Measurements from ENCODE around the gene METTL24. TPM values are rescaled to one million over a fixed set of nuclear protein-coding genes. Genes with fewer than 3 reads are reported as not detected.
A peak's percentile ranks its signal among the peaks of the same experiment; 100 is the strongest.

Gene METTL24
- total RNA-seq, 1 experiment from 2014 or later, result not detected

DNA sequence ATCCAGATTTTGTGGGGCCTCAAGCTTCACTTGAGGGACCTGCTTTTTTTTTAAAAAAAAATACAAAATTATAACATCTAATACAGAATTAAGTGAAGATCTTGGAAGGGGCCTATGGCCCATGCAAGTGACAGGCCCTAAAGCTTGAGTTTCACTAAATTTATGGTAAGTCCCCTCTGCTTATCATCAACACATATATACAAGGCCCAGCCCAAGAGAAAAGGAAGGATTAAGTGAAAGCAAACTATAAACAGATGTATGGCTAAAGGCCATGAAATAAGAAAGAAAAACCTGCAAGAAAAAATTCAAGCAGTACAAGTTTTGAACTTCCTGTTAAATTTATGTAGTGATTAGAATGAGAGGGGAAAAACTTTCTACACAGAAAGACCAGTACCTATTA lies 91.2 kb downstream of the METTL24 start:
- intact Hi-C loops (cut with micrococcal nuclease), result no loop called here
- no peaks in the 10 kb centered on the region for H3K4me1 Mint-ChIP-seq (ENCODE audit: insufficient read depth, unreplicated experiment)
- H3K27ac Mint-ChIP-seq (ENCODE audit: low read depth, unreplicated experiment), result no peak overlapping the region
- CTCF ChIA-PET, result no interaction called here
- H3K36me3 Mint-ChIP-seq (ENCODE audit: insufficient read depth, unreplicated experiment), result no peaks in the 10 kb centered on the region
- H3K4me3 Mint-ChIP-seq (ENCODE audit: unreplicated experiment), result no peak overlapping the region
- no TSS peak for BruUV-seq (replicated peaks)
- no peaks in the 10 kb centered on the region for H3K9me3 Mint-ChIP-seq (ENCODE audit: unreplicated experiment)
- H3K27me3 Mint-ChIP-seq (ENCODE audit: insufficient read depth, unreplicated experiment), result peaks cover 1% of the 10 kb centered on the region
- TF ChIP-seq, protein P1, sequence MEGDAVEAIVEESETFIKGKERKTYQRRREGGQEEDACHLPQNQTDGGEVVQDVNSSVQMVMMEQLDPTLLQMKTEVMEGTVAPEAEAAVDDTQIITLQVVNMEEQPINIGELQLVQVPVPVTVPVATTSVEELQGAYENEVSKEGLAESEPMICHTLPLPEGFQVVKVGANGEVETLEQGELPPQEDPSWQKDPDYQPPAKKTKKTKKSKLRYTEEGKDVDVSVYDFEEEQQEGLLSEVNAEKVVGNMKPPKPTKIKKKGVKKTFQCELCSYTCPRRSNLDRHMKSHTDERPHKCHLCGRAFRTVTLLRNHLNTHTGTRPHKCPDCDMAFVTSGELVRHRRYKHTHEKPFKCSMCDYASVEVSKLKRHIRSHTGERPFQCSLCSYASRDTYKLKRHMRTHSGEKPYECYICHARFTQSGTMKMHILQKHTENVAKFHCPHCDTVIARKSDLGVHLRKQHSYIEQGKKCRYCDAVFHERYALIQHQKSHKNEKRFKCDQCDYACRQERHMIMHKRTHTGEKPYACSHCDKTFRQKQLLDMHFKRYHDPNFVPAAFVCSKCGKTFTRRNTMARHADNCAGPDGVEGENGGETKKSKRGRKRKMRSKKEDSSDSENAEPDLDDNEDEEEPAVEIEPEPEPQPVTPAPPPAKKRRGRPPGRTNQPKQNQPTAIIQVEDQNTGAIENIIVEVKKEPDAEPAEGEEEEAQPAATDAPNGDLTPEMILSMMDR (IDR thresholded peaks at IDR 0.05; ENCODE audit: unreplicated experiment), result no peak
- DNase-seq (ENCODE audit: unreplicated experiment), result no peak
- POLR2A ChIA-PET, result interaction anchor here (0.7 kb wide), 1 partner anchor 884 kb away, joined by 3 read pairs; no protein-coding TSS in a partner anchor

DNA sequence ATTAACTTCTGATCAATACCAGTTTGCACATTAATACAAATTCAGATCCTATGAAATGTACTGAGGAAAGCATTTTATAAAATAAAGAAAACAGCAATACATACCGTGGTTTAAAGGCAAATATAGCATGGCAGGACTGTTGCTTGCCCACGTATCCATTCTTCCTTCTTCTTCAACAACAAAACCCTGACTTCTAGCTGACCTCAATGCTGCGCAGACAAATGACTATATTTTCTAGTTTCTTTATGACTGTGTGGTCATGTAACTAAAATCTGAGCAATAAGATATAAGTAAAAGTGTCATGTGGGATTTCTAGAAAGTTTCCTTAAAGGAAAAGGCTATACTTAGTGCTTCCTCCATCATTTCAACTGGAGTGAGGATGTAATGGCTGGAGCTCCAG lies 92.9 kb downstream of the METTL24 start:
- TF ChIP-seq, protein P1 (IDR thresholded peaks at IDR 0.05; ENCODE audit: unreplicated experiment), result no peak
- POLR2A ChIA-PET, result no interaction called here
- Mint-ChIP-seq H3K27ac (ENCODE audit: low read depth, unreplicated experiment) (no peak overlapping the region), H3K9me3 (ENCODE audit: unreplicated experiment) (peaks cover 3% of the 10 kb centered on the region), H3K4me3 (ENCODE audit: unreplicated experiment) (no peak overlapping the region), H3K4me1 (ENCODE audit: insufficient read depth, unreplicated experiment) (no peaks in the 10 kb centered on the region), H3K27me3 (ENCODE audit: insufficient read depth, unreplicated experiment) (peaks cover 10% of the 10 kb centered on the region), H3K36me3 (ENCODE audit: insufficient read depth, unreplicated experiment) (no peaks in the 10 kb centered on the region)
- no peak for DNase-seq (ENCODE audit: unreplicated experiment)
- intact Hi-C loops (cut with micrococcal nuclease), result no loop called here
- CTCF ChIA-PET, result no interaction called here
- BruUV-seq (replicated peaks), result no TSS peak

DNA sequence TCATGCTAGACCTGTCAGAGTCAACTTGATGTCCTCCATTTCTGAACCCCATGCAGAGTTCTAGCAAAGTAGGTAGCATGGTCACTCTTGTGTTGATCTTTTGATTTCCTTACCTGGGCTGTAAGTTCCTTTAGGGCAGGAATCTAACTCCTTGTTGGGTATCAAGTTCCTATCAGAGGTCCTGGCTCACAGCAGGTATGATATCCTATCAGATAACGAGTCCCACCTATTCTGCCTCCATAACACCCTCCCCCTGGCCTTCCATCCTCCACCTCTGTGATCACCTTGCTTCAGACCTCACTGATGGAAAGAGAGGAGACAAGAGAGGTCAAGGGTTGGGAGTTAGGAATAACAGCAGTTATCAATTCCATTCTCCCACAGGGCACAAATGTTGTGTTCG lies 101.8 kb downstream of the METTL24 start:
- CTCF ChIA-PET, result no interaction called here
- POLR2A ChIA-PET, result no interaction called here
- Mint-ChIP-seq H3K4me3 (ENCODE audit: unreplicated experiment) (no peak overlapping the region), H3K27ac (ENCODE audit: low read depth, unreplicated experiment) (no peak overlapping the region), H3K36me3 (ENCODE audit: insufficient read depth, unreplicated experiment) (no peaks in the 10 kb centered on the region), H3K4me1 (ENCODE audit: insufficient read depth, unreplicated experiment) (no peaks in the 10 kb centered on the region), H3K9me3 (ENCODE audit: unreplicated experiment) (peaks cover 7% of the 10 kb centered on the region), H3K27me3 (ENCODE audit: insufficient read depth, unreplicated experiment) (peaks cover 3% of the 10 kb centered on the region)
- no peak for DNase-seq (ENCODE audit: unreplicated experiment)
- intact Hi-C loops (cut with micrococcal nuclease), result no loop called here
- TF ChIP-seq, protein P1 (IDR thresholded peaks at IDR 0.05; ENCODE audit: unreplicated experiment), result no peak
- BruUV-seq (replicated peaks), result no TSS peak

DNA sequence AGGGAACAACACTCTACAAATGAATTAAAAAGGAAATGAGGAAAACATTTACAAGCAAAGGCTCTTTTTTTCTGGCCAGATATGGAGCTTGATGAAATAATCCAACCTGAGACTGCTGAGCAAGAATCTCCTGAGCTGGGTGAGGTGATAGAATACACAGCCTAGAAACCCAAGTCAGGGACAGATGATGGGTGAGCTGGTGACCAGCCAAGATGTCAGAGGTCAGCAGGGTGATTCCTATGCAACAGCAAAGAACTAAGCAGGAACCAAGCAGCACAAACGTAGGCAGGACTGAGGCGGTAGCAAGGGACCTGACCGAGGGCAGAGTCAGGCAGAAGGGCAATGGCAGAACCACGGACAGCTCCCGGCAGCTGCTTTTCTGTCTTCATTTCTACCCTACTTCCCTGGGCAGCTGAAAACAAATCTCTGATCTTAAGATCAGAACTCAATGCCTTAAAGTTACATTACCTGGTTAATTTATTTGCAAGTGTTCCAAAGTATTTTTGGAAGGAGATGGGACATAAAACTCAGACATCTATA lies 102.9 kb downstream of the METTL24 start:
- CTCF ChIA-PET, result no interaction called here
- DNase-seq (ENCODE audit: unreplicated experiment), result peak; percentile 30

More for the DNA sequence above, 102.9 kb downstream of the METTL24 start:
- TF ChIP-seq, protein P1 (IDR thresholded peaks at IDR 0.05; ENCODE audit: unreplicated experiment), result no peak
- POLR2A ChIA-PET, result interaction anchor here (1.0 kb wide), 1 partner anchor 21 kb away, joined by 3 read pairs; no protein-coding TSS in a partner anchor
- Mint-ChIP-seq H3K4me3 (ENCODE audit: unreplicated experiment) (no peak overlapping the region), H3K4me1 (ENCODE audit: insufficient read depth, unreplicated experiment) (no peaks in the 10 kb centered on the region), H3K9me3 (ENCODE audit: unreplicated experiment) (peaks cover 5% of the 10 kb centered on the region), H3K27me3 (ENCODE audit: insufficient read depth, unreplicated experiment) (no peaks in the 10 kb centered on the region), H3K36me3 (ENCODE audit: insufficient read depth, unreplicated experiment) (no peaks in the 10 kb centered on the region), H3K27ac (ENCODE audit: low read depth, unreplicated experiment) (no peak overlapping the region)
- no TSS peak for BruUV-seq (replicated peaks)
- intact Hi-C loops (cut with micrococcal nuclease), result no loop called here
